ENCODE data around the gene MID2.
"Not testable (repeated sequence)": the region's sequence is repeated elsewhere in the genome, so short reads cannot be mapped to it uniquely, and the experiment has no call there.

MID2 gene

DNA sequence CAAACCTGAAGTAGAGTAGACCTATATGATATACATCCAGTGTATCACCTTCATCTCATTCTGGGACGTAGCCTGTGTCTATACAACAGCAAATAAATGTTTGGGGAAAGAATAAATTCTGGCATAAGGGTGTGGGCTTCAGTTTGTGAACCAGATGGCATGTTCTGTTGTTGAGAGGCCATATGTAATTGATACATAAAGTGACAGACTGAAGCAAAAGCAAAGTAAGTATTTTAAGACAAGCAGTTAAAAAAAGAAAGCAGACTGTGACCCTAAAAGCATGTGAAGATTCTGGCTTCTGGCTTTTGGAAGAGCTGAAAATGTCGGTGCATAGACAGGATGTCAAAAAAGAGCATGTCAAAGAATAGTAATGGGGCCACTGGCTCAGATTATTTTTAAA is 22.9 kb downstream of the MID2 start:
- no peak for DNase-seq (ENCODE audit: extremely low read depth, insufficient read length)
- no peak for TF ChIP-seq CTCF (IDR thresholded peaks at IDR 0.05; ENCODE audit: insufficient read depth, low read length, poor library complexity, severe bottlenecking)

DNA sequence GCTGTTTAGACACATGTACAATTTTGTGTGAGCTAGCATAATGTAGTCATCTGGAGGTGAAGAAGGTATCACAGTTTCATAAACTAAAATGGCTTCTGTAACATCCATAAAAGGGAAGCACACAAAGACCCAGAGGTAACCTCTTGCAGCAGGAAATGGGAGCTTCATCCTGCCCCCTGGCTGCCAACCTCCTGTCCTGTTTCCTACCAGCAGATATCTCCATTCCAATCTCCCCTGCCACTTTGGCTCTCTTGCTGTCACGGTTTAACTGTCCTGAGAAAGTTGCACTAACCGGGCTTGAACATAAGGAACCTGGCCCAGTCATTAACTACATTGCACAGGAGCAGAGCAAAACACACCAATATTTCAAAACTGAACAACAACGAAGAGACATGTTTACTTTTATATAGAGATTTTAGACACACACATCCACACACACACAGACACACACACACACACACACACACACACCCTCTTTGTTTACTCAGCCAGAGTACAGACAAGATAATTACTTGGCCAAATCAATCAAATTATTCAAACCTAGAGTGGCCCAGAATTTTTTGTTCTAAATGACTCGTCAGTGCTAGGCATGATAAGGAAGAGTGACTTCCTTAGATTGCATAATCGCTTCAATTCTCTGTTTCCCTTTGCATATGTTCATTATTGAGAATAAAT is 24.2 kb downstream of the MID2 start:
- Histone ChIP-seq H3K4me3 (replicated peaks; ENCODE audit: low read depth, low read length) (no peak overlapping the region), H3K36me3 (ENCODE audit: control insufficient read depth, insufficient read depth, low read length) (no peaks in the 10 kb centered on the region), H3K27me3 (replicated peaks; ENCODE audit: control insufficient read depth, insufficient read depth, low read length) (no peaks in the 10 kb centered on the region)
- TF ChIP-seq CTCF (IDR thresholded peaks at IDR 0.05; ENCODE audit: insufficient read depth, low read length, poor library complexity, severe bottlenecking) = no peak
- DNase-seq (ENCODE audit: extremely low read depth, insufficient read length) = no peak

More for the DNA sequence above, 22.9 kb downstream of the MID2 start:
- H3K4me3 ChIP-seq (replicated peaks; ENCODE audit: low read depth, low read length) = no peak overlapping the region
- H3K36me3 ChIP-seq (ENCODE audit: control insufficient read depth, insufficient read depth, low read length) = no peaks in the 10 kb centered on the region
- H3K27me3 ChIP-seq (replicated peaks; ENCODE audit: control insufficient read depth, insufficient read depth, low read length) = no peaks in the 10 kb centered on the region

DNA sequence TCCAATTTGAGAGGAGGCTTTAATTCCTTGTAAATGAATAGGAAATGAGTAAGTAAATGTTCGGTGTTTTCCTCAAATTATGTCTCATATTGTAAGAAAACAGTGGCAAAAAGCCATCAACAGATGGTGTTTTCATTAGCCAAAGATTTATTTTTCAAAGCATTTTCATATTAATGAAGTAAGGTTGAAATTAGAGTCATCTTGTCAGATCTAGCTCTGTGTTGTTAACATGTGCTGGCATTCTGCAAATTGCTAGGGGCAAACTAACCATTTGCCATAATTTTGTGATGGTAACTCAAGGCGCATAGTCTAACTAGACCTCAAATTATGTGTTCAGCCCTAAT is 24.7 kb downstream of the MID2 start:
- no peak for TF ChIP-seq CTCF (IDR thresholded peaks at IDR 0.05; ENCODE audit: insufficient read depth, low read length, poor library complexity, severe bottlenecking)
- DNase-seq (ENCODE audit: extremely low read depth, insufficient read length) = no peak
- no peak overlapping the region for H3K4me3 ChIP-seq (replicated peaks; ENCODE audit: low read depth, low read length)
- no peaks in the 10 kb centered on the region for H3K36me3 ChIP-seq (ENCODE audit: control insufficient read depth, insufficient read depth, low read length)
- H3K27me3 ChIP-seq (replicated peaks; ENCODE audit: control insufficient read depth, insufficient read depth, low read length) = no peaks in the 10 kb centered on the region

GRCh38 chrX:107851215-107851614 is 25.5 kb downstream of the MID2 start:
- TF ChIP-seq CTCF (IDR thresholded peaks at IDR 0.05; ENCODE audit: insufficient read depth, low read length, poor library complexity, severe bottlenecking) = no peak
- Histone ChIP-seq H3K4me3 (replicated peaks; ENCODE audit: low read depth, low read length) (no peak overlapping the region), H3K27me3 (replicated peaks; ENCODE audit: control insufficient read depth, insufficient read depth, low read length) (no peaks in the 10 kb centered on the region), H3K36me3 (ENCODE audit: control insufficient read depth, insufficient read depth, low read length) (no peaks in the 10 kb centered on the region)
- no peak for DNase-seq (ENCODE audit: extremely low read depth, insufficient read length)

DNA sequence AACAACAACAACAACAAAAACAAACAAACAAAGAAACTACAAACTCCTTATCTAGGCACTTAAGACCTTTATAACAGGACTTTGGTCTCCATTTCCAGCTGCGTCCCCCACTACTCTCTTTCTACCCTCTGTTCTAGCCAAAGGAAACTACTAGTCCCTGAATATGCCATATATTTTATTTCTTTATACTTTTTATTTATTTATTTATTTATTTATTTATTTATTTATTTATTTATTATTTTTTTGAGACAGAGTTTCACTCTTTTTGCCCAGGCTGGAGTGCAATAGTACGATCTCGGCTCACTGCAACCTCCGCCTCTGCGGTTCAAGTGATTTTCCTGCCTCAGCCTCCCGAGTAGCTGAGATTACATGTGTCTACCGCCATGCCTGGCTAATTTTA is 26.0 kb downstream of the MID2 start:
- not testable (repeated sequence) for H3K36me3 ChIP-seq (ENCODE audit: control insufficient read depth, insufficient read depth, low read length); DNase-seq (ENCODE audit: extremely low read depth, insufficient read length); H3K4me3 ChIP-seq (replicated peaks; ENCODE audit: low read depth, low read length); H3K27me3 ChIP-seq (replicated peaks; ENCODE audit: control insufficient read depth, insufficient read depth, low read length)

- Histone ChIP-seq H3K4me3 (replicated peaks; ENCODE audit: low read depth, low read length) (no peak overlapping the region), H3K36me3 (ENCODE audit: control insufficient read depth, insufficient read depth, low read length) (no peaks in the 10 kb centered on the region), H3K27me3 (replicated peaks; ENCODE audit: control insufficient read depth, insufficient read depth, low read length) (no peaks in the 10 kb centered on the region)
- TF ChIP-seq CTCF (IDR thresholded peaks at IDR 0.05; ENCODE audit: insufficient read depth, low read length, poor library complexity, severe bottlenecking) = no peak
- no peak for DNase-seq (ENCODE audit: extremely low read depth, insufficient read length)
Measured at GRCh38 chrX:107856289-107856688, 30.6 kb downstream of the MID2 start.

- not testable (repeated sequence) for H3K27me3 ChIP-seq (replicated peaks; ENCODE audit: control insufficient read depth, insufficient read depth, low read length); H3K4me3 ChIP-seq (replicated peaks; ENCODE audit: low read depth, low read length); DNase-seq (ENCODE audit: extremely low read depth, insufficient read length); H3K36me3 ChIP-seq (ENCODE audit: control insufficient read depth, insufficient read depth, low read length)
Measured at GRCh38 chrX:107857041-107857440, 31.4 kb downstream of the MID2 start.

Measured in GM06990 (cell line).